Activated CD4-positive, alpha-beta T cell treated with anti-CD3 and anti-CD28 coated beads, Interleukin-2, amount 10 ng/mL, durations not matched to agents 24 days and 14 days (primary cell): ENCODE measurements around the gene FAM227B. TPM values are rescaled to one million over a fixed set of nuclear protein-coding genes. Genes with fewer than 3 reads are reported as not detected.

Source experiments
- DNase-seq: peaks from one replicate; pipeline ENCODE4 v3.0.0; 2022
- H3K27ac Mint-ChIP-seq: one replicate; pipeline ENCODE4 v1.8.0; 2022; ENCODE audit warnings: mild to moderate bottlenecking, mixed read lengths
- H3K27me3 Mint-ChIP-seq: one replicate; pipeline ENCODE4 v1.8.0; 2022; ENCODE audit warnings: mixed read lengths
- H3K36me3 Mint-ChIP-seq: one replicate; pipeline ENCODE4 v1.8.0; 2022; ENCODE audit warnings: low read depth, mild to moderate bottlenecking, mixed read lengths
- H3K4me1 Mint-ChIP-seq: one replicate; pipeline ENCODE4 v1.8.0; 2021; ENCODE audit warnings: mixed read lengths
- H3K4me3 Mint-ChIP-seq: one replicate; pipeline ENCODE4 v1.8.0; 2022; ENCODE audit warnings: mild to moderate bottlenecking, moderate library complexity, mixed read lengths
- H3K9me3 Mint-ChIP-seq: one replicate; pipeline ENCODE4 v1.8.0; 2021; ENCODE audit warnings: mixed read lengths
- intact Hi-C: fragments of 100-400 bp; cut with micrococcal nuclease; formaldehyde crosslinking; loops from one replicate; pipeline ENCODE4 v1.15.1; 2023
- total RNA-seq: library from RNA; stranded (reverse); gene quantifications from 2 replicates; pipeline ENCODE4 v1.2.3, GENCODE V29; 2022

The FAM227B gene
- total RNA-seq, 1 donor from 2014 or later, result 2.7 TPM

DNA sequence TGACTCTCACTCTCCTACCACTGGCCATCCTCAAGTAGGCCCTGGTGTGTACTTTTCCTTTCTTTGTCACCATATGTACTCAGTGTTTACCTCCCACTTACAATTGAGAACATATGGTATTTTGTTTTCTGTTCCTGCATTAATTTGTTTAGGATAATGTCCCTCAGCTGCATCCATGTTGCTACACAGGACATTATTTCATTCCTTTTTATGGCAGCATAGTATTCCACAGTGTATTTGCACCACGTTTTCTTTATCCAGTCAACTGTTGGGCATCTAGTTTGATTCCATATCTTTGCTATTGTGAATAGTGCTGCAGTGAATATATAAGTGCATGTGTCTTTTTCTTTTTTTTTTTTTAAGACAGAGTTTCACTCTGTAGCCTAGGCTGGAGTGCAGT, 324.4 kb downstream of the FAM227B start:
- intact Hi-C loops, result no loop called here
- Mint-ChIP-seq H3K36me3 (peaks cover 59% of the 10 kb centered on the region), H3K27me3 (no peaks in the 10 kb centered on the region), H3K4me1 (peaks cover 6% of the 10 kb centered on the region), H3K4me3 (no peak overlapping the region), H3K9me3 (peaks cover 39% of the 10 kb centered on the region), H3K27ac (no peak overlapping the region)
- DNase-seq, result no peak

GRCh38 chr15:49293941-49294340, 326.7 kb downstream of the FAM227B start:
- H3K9me3 Mint-ChIP-seq, result peaks cover 24% of the 10 kb centered on the region
- DNase-seq, result no peak
- H3K27ac Mint-ChIP-seq, result no peak overlapping the region
- peaks cover 11% of the 10 kb centered on the region for H3K4me1 Mint-ChIP-seq
- intact Hi-C loops, result no loop called here
- H3K36me3 Mint-ChIP-seq, result peaks cover 66% of the 10 kb centered on the region
- H3K27me3 Mint-ChIP-seq, result no peaks in the 10 kb centered on the region
- no peak overlapping the region for H3K4me3 Mint-ChIP-seq

DNA sequence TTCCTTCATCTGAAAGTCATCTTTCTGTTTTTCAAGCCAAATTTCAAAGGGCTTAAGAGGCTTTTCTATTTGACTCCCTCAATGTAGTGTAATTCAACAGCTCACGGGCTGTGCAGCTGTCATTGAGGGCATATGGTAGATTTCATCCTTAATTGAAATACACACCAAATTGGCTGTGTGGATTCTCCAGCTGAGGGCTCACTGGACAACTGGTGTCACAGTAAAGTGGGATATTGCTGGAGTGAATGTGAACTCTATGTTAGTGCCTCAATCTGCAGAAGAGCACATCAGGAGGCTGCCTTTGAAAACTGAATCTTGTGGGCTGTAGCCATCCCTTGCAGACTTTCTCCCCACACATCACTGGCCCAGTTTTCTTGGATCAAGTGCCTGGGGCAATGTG, 330.4 kb downstream of the FAM227B start:
- Mint-ChIP-seq H3K4me1 (peaks cover 42% of the 10 kb centered on the region), H3K27me3 (no peaks in the 10 kb centered on the region), H3K36me3 (peaks cover 70% of the 10 kb centered on the region), H3K4me3 (no peak overlapping the region), H3K27ac (peak overlapping the region; percentile 39), H3K9me3 (peaks cover 26% of the 10 kb centered on the region)
- intact Hi-C loops, result no loop called here
- no peak for DNase-seq

DNA sequence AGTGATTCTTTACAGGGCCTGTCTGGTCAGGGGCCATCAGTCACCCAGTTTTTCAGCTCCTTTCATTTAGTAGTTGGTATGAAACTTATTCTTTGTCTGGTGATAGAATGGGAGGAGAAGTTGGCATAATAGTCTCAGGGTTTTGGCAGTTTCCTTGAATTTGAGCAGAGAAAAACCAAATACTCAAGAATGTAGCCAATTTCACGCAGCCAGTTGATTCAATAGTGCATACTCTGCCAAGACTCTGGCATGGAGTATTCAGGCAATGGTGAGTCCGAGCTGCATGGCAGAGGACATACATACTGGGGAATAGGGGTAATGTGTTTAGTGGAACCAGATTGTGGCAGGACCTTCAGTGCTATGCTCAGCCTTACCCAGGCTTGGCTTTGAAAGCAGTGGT, 332.2 kb downstream of the FAM227B start:
- intact Hi-C loops, result loop anchor here (5.0 kb wide), 3 partner anchors 334 to 974 kb away; partner anchors contain the start of genes DTWD1, EID1 and FAM227B
- Mint-ChIP-seq H3K4me3 (no peak overlapping the region), H3K9me3 (peaks cover 28% of the 10 kb centered on the region), H3K27me3 (no peaks in the 10 kb centered on the region), H3K4me1 (peaks cover 43% of the 10 kb centered on the region), H3K36me3 (peaks cover 75% of the 10 kb centered on the region), H3K27ac (peak overlapping the region; percentile 85)
- no peak for DNase-seq

- intact Hi-C loops, result loop anchor here (2.0 to 5.0 kb wide), 4 partner anchors 335 to 975 kb away; partner anchors contain the start of genes DTWD1, EID1 and FAM227B
- Mint-ChIP-seq H3K4me3 (no peak overlapping the region), H3K27me3 (no peaks in the 10 kb centered on the region), H3K9me3 (peaks cover 24% of the 10 kb centered on the region), H3K27ac (peak overlapping the region; percentile 85), H3K36me3 (peaks cover 75% of the 10 kb centered on the region), H3K4me1 (peaks cover 43% of the 10 kb centered on the region)
- DNase-seq, result no peak
Measured at GRCh38 chr15:49287481-49287880, 333.1 kb downstream of the FAM227B start.

DNA sequence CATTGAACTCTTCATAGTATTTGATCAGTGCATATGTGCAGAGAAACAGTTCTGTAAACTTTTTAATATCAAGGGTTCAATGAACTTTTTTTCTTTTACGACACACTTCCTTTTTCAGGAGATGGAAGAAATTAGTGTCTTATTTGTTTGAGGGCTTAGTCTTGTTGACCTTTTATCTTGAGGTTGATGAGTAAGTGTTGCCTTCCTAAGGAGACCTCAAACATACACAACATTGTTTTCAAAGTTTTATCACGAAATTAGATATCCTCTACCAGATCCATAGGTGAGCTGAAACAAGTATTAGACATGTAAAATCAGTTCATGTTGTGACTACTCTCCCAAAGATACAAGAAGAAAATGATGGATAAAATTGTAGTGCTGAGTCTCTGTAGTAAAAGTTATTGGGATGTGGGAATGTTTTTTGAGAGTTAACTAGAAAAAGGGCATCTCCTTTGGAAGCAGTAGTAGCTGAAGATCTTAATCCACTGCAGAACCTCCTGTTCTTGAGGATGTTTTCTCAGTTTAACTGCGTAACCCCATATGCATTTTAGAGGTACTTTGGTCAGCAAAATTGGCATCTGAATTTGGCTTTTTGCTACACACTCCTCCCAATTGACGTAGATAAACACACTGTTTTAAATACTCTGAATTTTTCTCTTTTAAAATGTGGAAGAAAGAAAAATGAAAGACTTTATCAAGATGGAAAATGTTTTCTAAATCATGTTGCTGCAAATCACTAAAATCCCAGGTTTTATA, 333.8 kb downstream of the FAM227B start:
- peak overlapping the region; percentile 85 for H3K27ac Mint-ChIP-seq
- H3K36me3 Mint-ChIP-seq, result peaks cover 70% of the 10 kb centered on the region
- no peak for DNase-seq
- H3K4me3 Mint-ChIP-seq, result peak overlapping the region; percentile 46
- no peaks in the 10 kb centered on the region for H3K27me3 Mint-ChIP-seq
- H3K9me3 Mint-ChIP-seq, result peaks cover 23% of the 10 kb centered on the region
- intact Hi-C loops, result loop anchor here (2.0 to 5.0 kb wide), 4 partner anchors 335 to 975 kb away; partner anchors contain the start of genes DTWD1, EID1 and FAM227B
- H3K4me1 Mint-ChIP-seq, result peaks cover 43% of the 10 kb centered on the region

DNA sequence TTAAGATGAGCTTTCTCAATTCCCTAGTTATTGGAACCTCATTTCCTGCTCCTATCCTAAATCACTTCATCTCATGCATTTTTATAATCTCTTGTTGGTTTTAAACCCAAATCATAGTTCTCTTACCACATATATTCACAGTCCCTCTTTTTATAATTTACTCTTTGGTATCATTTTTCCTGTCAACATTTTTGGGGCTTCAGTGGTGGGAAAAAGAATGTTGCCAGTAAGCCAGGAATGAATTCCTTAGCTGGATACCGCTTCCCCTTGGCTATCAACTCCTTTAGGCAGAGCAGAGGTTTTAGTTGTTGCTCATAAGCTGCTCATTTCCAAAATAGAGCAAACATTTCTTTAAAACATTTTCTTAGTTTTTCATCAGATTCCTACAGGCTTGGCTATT, 338.3 kb downstream of the FAM227B start:
- H3K9me3 Mint-ChIP-seq, result peaks cover 21% of the 10 kb centered on the region

GRCh38 chr15:49279521-49280456, 340.8 kb downstream of the FAM227B start:
- intact Hi-C loops, result no loop called here
- no peak for DNase-seq
- H3K27me3 Mint-ChIP-seq, result no peaks in the 10 kb centered on the region
- H3K4me3 Mint-ChIP-seq, result no peak overlapping the region
- peaks cover 38% of the 10 kb centered on the region for H3K36me3 Mint-ChIP-seq
- no peak overlapping the region for H3K27ac Mint-ChIP-seq
- peaks cover 1% of the 10 kb centered on the region for H3K4me1 Mint-ChIP-seq
- H3K9me3 Mint-ChIP-seq, result peaks cover 9% of the 10 kb centered on the region

More for the DNA sequence above, 338.3 kb downstream of the FAM227B start:
- no peak overlapping the region for H3K27ac Mint-ChIP-seq
- peaks cover 51% of the 10 kb centered on the region for H3K36me3 Mint-ChIP-seq
- intact Hi-C loops, result no loop called here
- no peaks in the 10 kb centered on the region for H3K27me3 Mint-ChIP-seq
- no peak for DNase-seq
- H3K4me1 Mint-ChIP-seq, result peaks cover 20% of the 10 kb centered on the region
- H3K4me3 Mint-ChIP-seq, result no peak overlapping the region

GRCh38 chr15:49278751-49279150, 341.9 kb downstream of the FAM227B start:
- H3K4me1 Mint-ChIP-seq, result peaks cover 1% of the 10 kb centered on the region
- no peak overlapping the region for H3K4me3 Mint-ChIP-seq
- intact Hi-C loops, result no loop called here
- no peak overlapping the region for H3K27ac Mint-ChIP-seq
- peaks cover 31% of the 10 kb centered on the region for H3K36me3 Mint-ChIP-seq
- H3K27me3 Mint-ChIP-seq, result no peaks in the 10 kb centered on the region
- no peak for DNase-seq
- peaks cover 5% of the 10 kb centered on the region for H3K9me3 Mint-ChIP-seq

Other genes starting within 250 kb of the FAM227B start
- gene FGF7, start 197.6 kb downstream of the FAM227B start, total RNA-seq, result not detected in 2 replicates
- 24.9 and 25.8 TPM in 2 replicates for gene DTWD1, start 230 bp upstream of the FAM227B start, total RNA-seq